ENCODE results near the gene STK32A. TPM values are rescaled to one million over a fixed set of nuclear protein-coding genes. Genes with fewer than 3 reads are reported as not detected.

Gene STK32A
- total RNA-seq, 2 donors from 2014 or later: 0.64 to 12.9 TPM

DNA sequence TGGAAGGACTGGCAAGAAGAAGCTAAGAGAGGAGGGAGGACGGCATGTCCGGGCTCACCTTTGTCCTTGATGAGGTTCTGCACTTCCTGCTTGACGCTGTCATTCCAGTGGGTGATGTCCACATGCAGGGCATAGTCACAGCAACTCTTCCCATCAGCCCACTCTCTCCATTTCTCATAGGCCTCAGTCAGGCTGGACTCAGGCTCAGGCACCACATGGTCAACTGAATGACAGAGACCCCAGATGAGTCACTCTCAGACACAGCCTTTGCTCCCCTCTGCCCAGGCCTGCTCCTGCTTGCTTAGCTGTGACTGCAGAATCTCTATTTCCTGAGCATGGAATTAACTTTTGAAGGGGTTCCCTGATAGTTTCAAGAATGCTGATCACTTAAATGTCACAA is 180.8 kb downstream of the STK32A start:
- H3K27me3 ChIP-seq (replicated peaks; ENCODE audit: insufficient read depth): no peaks in the 10 kb centered on the region

DNA sequence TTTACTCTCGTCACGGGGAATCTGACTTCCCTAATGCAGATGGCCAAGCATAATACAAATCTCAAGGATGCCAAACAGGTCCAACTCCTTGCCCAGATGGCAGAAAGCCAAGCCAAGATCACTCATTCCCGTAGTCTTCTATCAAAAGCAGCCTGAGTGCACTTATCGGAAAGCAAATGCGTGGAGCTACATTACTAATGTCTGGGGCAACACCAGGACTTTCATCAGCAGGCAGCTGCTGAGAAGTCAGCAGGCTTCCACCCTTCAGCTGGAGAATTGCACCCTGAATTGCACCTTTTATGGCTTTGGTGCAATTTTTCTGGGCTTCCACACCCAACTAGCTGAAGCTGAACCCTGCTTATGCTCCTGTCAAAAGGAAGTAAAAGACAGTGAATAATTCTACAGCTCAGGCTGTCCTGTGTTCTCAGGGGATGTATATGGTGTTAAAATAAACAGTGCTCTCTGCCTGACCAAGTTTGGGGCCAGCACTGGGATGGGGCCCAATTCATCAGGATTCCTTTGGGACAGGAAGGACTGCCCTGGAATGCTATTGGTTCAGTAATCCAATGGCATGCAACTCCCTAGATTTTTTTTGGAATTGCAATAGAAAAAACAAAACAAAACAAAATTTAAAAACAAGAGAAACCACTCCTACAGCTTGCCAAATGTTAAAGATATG is 182.4 kb downstream of the STK32A start:
- Histone ChIP-seq H3K27me3 (replicated peaks; ENCODE audit: insufficient read depth) (no peaks in the 10 kb centered on the region), H3K4me3 (no peak overlapping the region), H3K9me3 (no peaks in the 10 kb centered on the region), H3K4me1 (replicated peaks) (no peaks in the 10 kb centered on the region), H3K27ac (peak overlapping the region; percentile 18 to 22), H3K36me3 (no peaks in the 10 kb centered on the region)
- intact Hi-C loops (cut with DNase I): no loop called here
- 26% methylated on average over 5 of the region's 5 CpGs for WGBS
- DNase-seq (ENCODE audit: low spot score): peak; percentile 18
- TF ChIP-seq POLR2A (IDR thresholded peaks at IDR 0.05) (no peak), POLR2AphosphoS5 (IDR thresholded peaks at IDR 0.05) (no peak)
- TF ChIP-seq, protein P1, sequence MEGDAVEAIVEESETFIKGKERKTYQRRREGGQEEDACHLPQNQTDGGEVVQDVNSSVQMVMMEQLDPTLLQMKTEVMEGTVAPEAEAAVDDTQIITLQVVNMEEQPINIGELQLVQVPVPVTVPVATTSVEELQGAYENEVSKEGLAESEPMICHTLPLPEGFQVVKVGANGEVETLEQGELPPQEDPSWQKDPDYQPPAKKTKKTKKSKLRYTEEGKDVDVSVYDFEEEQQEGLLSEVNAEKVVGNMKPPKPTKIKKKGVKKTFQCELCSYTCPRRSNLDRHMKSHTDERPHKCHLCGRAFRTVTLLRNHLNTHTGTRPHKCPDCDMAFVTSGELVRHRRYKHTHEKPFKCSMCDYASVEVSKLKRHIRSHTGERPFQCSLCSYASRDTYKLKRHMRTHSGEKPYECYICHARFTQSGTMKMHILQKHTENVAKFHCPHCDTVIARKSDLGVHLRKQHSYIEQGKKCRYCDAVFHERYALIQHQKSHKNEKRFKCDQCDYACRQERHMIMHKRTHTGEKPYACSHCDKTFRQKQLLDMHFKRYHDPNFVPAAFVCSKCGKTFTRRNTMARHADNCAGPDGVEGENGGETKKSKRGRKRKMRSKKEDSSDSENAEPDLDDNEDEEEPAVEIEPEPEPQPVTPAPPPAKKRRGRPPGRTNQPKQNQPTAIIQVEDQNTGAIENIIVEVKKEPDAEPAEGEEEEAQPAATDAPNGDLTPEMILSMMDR (IDR thresholded peaks at IDR 0.05): no peak

More for the DNA sequence above, 180.8 kb downstream of the STK32A start:
- no peaks in the 10 kb centered on the region for H3K4me1 ChIP-seq (replicated peaks)
- intact Hi-C loops (cut with DNase I): no loop called here
- H3K36me3 ChIP-seq: no peaks in the 10 kb centered on the region
- H3K27ac ChIP-seq: peak overlapping the region in 1 of 2 donors; percentile 18
- 81% methylated on average over 3 of the region's 3 CpGs for WGBS
- TF ChIP-seq POLR2AphosphoS5 (IDR thresholded peaks at IDR 0.05): no peak
- TF ChIP-seq, protein P1 (IDR thresholded peaks at IDR 0.05): no peak
- no peak for TF ChIP-seq POLR2A (IDR thresholded peaks at IDR 0.05)
- H3K9me3 ChIP-seq: no peaks in the 10 kb centered on the region
- no peak overlapping the region for H3K4me3 ChIP-seq
- no peak for DNase-seq (ENCODE audit: low spot score)

DNA sequence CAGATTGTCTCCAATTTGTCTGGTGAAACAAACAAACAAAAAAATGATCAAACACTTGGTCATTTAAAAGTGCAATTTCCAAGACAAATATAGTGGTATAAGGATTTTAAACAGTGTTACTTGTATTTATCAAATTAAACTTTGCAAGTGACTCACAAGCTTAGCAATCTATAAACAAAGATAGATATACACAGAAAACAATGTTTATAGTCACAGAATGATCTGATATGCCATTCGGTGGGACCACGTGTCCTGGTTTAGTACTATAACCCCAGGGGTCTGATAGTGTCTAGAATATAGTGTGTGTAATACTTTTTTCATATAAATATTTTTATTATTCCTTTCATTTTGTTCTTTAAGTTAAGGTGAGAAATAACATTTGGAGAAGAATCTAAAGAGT is 183.8 kb downstream of the STK32A start:
- H3K4me1 ChIP-seq (replicated peaks): no peaks in the 10 kb centered on the region
- TF ChIP-seq POLR2A (IDR thresholded peaks at IDR 0.05) (no peak), POLR2AphosphoS5 (IDR thresholded peaks at IDR 0.05) (no peak)
- TF ChIP-seq, protein P1 (IDR thresholded peaks at IDR 0.05): no peak
- no peak overlapping the region for H3K4me3 ChIP-seq
- no peaks in the 10 kb centered on the region for H3K9me3 ChIP-seq
- no peaks in the 10 kb centered on the region for H3K36me3 ChIP-seq
- intact Hi-C loops (cut with DNase I): no loop called here
- H3K27ac ChIP-seq: peak overlapping the region in 1 of 2 donors; percentile 12
- 52% methylated on average over 2 of the region's 2 CpGs for WGBS
- DNase-seq (ENCODE audit: low spot score): no peak
- H3K27me3 ChIP-seq (replicated peaks; ENCODE audit: insufficient read depth): no peaks in the 10 kb centered on the region

DNA sequence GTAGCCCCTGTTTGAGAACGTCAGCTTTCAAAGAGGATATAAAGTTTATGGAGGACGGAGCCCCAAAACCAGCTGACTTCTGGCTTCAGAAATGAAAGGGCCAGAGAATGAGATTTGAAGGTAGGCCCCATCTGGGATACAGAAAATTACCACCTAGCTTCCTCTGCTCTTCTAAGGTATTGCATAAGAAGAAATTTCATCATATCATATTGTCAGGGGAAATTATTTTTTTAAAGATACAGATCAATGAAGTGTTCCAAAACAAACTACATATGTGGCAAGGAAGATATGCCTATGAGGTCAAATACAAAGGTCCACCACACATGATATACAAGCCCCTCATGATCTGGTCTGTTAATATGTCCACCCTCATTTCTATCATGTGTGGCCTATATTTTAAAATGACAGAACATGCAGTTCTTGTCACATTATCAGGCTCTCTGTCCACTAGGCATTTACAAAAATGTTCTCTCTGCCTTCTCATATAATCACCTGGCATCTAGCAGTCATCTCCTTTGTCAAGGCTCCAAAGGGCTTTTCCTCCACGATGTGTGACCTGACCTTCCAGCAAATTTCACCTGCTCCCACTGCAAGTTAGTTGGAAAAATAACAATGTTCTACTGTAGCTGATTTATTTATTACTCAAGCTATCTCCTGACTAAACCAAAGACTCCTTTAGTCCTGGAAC is 192.0 kb downstream of the STK32A start:
- Histone ChIP-seq H3K27ac (no peak overlapping the region), H3K4me3 (no peak overlapping the region), H3K4me1 (replicated peaks) (no peaks in the 10 kb centered on the region), H3K36me3 (no peaks in the 10 kb centered on the region), H3K27me3 (replicated peaks; ENCODE audit: insufficient read depth) (no peaks in the 10 kb centered on the region), H3K9me3 (no peaks in the 10 kb centered on the region)
- no peak for DNase-seq (ENCODE audit: low spot score)
- WGBS: 65% methylated on average over 3 of the region's 3 CpGs
- TF ChIP-seq POLR2A (IDR thresholded peaks at IDR 0.05): no peak
- TF ChIP-seq, protein P1 (IDR thresholded peaks at IDR 0.05): no peak
- TF ChIP-seq POLR2AphosphoS5 (IDR thresholded peaks at IDR 0.05): no peak
- intact Hi-C loops (cut with DNase I): no loop called here
